Sigmoid colon (tissue), 7 donors: ENCODE measurements around the gene KIF2A. TPM values are rescaled to one million over a fixed set of nuclear protein-coding genes. Genes with fewer than 3 reads are reported as not detected.
"Not testable (repeated sequence)": the region's sequence is repeated elsewhere in the genome, so short reads cannot be mapped to it uniquely, and the experiment has no call there.

Experiments used
- DNase-seq: peaks from one replicate; pipeline ENCODE4 v3.0.0-alpha.2; 2019
- H3K27ac ChIP-seq, 4 donors: fragments of 200-600 bp; sonication (generic); one replicate each; pipeline ENCODE4 v1.5.1; 2016 to 2019; ENCODE audit warnings: mild to moderate bottlenecking in 1 of 4
- H3K27me3 ChIP-seq, 3 donors: fragments of 200-600 bp; sonication (generic); one replicate each; pipeline ENCODE4 v1.5.1; 2019; ENCODE audit warnings: mild to moderate bottlenecking in 1 of 3
- H3K36me3 ChIP-seq, 4 donors: fragments of 200-600 bp; sonication (generic); one replicate each; pipeline ENCODE4 v1.5.1; 2016 to 2019
- H3K4me1 ChIP-seq, 4 donors: fragments of 200-600 bp; sonication (generic); one replicate each; pipeline ENCODE4 v1.5.1; 2017 to 2019
- H3K4me3 ChIP-seq, 4 donors: fragments of 200-600 bp; sonication (generic); one replicate each; pipeline ENCODE4 v1.5.1; 2017 to 2019; ENCODE audit warnings: mild to moderate bottlenecking in 2 of 4, moderate library complexity in 1 of 4
- H3K9me3 ChIP-seq, 4 donors: fragments of 200-600 bp in 3 of 4; sonication (generic) in 3 of 4; one replicate each; pipeline versions ENCODE4 v1.5.1 to v1.6.1; 2013 to 2019
- CTCF ChIP-seq, 4 experiments: fragments of 450-650 bp in 3 of 4; fragments of 200-600 bp in 1 of 4; IDR thresholded peaks; one replicate each; pipeline ENCODE4 v1.5.1; 2016 to 2019; ENCODE audit warnings: antibody characterized with exemption in 4 of 4, mild to moderate bottlenecking in 3 of 4, moderate library complexity in 2 of 4
- EP300 ChIP-seq, 4 donors: sonication (generic); formaldehyde crosslinking; IDR thresholded peaks; one replicate each; pipeline ENCODE4 v1.6.1; 2017; ENCODE audit warnings: antibody characterized with exemption in 4 of 4
- POLR2A ChIP-seq, 2 donors: fragments of 450-650 bp; IDR thresholded peaks; one replicate each; pipeline ENCODE4 v1.6.1; 2016; ENCODE audit warnings: antibody characterized with exemption in 2 of 2, mild to moderate bottlenecking in 2 of 2, moderate library complexity in 2 of 2
- POLR2AphosphoS5 ChIP-seq, 4 donors: sonication (generic); formaldehyde crosslinking; IDR thresholded peaks; one replicate each; pipeline ENCODE4 v1.6.1; 2017; ENCODE audit warnings: antibody characterized with exemption in 4 of 4
- WGBS, 2 donors: extraction: QIAGEN DNeasy Blood & Tissue Kit; methylation state at CpG; one replicate each; pipeline ENCODE4 v1.1.7; 2013; 5-methylcytosine and 5-hydroxymethylcytosine counted together
- intact Hi-C: fragments of 100-400 bp; cut with DNase I; formaldehyde crosslinking; loops from one replicate; pipeline ENCODE4 v1.15.1; 2023
- polyA plus RNA-seq, 3 donors: library from polyadenylated mRNA; stranded (reverse); fragments of 200-250 nt; gene quantifications; one replicate each; pipeline ENCODE4 v1.2.3, GENCODE V29; 2013
- total RNA-seq, 4 donors: library from RNA; depleted of rRNA; stranded (reverse); fragments of >200 nt; gene quantifications; one replicate each; pipeline ENCODE4 v1.1.0, GENCODE V29; 2016
- donor health status: healthy with polysubstance abuse.
- donor health status: Bipolar disorder and iron deficiency.
- donor health status: healthy.

KIF2A gene
- total and polyA plus RNA-seq, 7 donors = 10.2 to 41.7 (median 29.6) TPM

DNA sequence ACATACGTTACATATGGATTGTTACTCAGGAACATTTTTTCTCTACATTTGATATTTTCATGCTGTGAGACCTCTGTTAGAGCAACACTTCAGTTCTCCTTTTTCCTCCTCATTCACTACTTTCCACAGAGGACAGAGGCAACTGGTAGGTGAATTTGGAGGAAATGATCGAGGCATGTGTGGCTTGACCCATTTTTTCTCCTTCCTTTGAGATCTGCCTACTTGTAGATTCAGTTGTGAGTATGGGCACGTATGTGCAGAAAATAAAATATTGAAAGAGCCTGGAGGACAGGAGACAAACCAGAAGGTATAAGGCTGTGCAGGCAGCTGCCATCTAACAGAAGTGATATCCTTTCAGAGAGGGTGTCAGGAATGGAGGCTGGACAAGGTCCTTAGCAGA lies 19.2 kb upstream of the KIF2A start:
- H3K4me1 ChIP-seq = no peaks in the 10 kb centered on the region
- H3K9me3 ChIP-seq = no peaks in the 10 kb centered on the region
- no peaks in the 10 kb centered on the region for H3K36me3 ChIP-seq
- no peak overlapping the region for H3K27ac ChIP-seq
- WGBS, 2 donors = 87 to 94% methylated on average over 3 of the region's 3 CpGs
- H3K27me3 ChIP-seq = no peaks in the 10 kb centered on the region
- no peak for DNase-seq
- no peak overlapping the region for H3K4me3 ChIP-seq
- intact Hi-C loops = no loop called here
- TF ChIP-seq POLR2AphosphoS5 (IDR thresholded peaks at IDR 0.05) (no peak), EP300 (IDR thresholded peaks at IDR 0.05) (no peak), CTCF (IDR thresholded peaks at IDR 0.05) (no peak), POLR2A (IDR thresholded peaks at IDR 0.05) (no peak)

GRCh38 chr5:62287237-62287636 lies 18.8 kb upstream of the KIF2A start:
- Histone ChIP-seq H3K27ac (no peak overlapping the region), H3K4me1 (no peaks in the 10 kb centered on the region), H3K4me3 (no peak overlapping the region), H3K36me3 (no peaks in the 10 kb centered on the region), H3K9me3 (no peaks in the 10 kb centered on the region), H3K27me3 (no peaks in the 10 kb centered on the region)
- WGBS, 2 donors = 66 to 79% methylated on average over 3 of the region's 3 CpGs
- no peak for TF ChIP-seq POLR2AphosphoS5 (IDR thresholded peaks at IDR 0.05)
- no peak for TF ChIP-seq CTCF (IDR thresholded peaks at IDR 0.05)
- TF ChIP-seq POLR2A (IDR thresholded peaks at IDR 0.05) = no peak
- TF ChIP-seq EP300 (IDR thresholded peaks at IDR 0.05) = no peak
- DNase-seq = no peak
- intact Hi-C loops = no loop called here

- H3K4me3 ChIP-seq = no peak overlapping the region
- intact Hi-C loops = no loop called here
- no peaks in the 10 kb centered on the region for H3K36me3 ChIP-seq
- no peaks in the 10 kb centered on the region for H3K4me1 ChIP-seq
- TF ChIP-seq POLR2AphosphoS5 (IDR thresholded peaks at IDR 0.05) (no peak), POLR2A (IDR thresholded peaks at IDR 0.05) (no peak), EP300 (IDR thresholded peaks at IDR 0.05) (no peak), CTCF (IDR thresholded peaks at IDR 0.05) (no peak)
- H3K9me3 ChIP-seq = no peaks in the 10 kb centered on the region
- 32 to 67% methylated on average over 1 of the region's 1 CpG for WGBS, 2 donors
- DNase-seq = no peak
- H3K27ac ChIP-seq = no peak overlapping the region
- no peaks in the 10 kb centered on the region for H3K27me3 ChIP-seq
Measured at GRCh38 chr5:62288118-62288517, 17.9 kb upstream of the KIF2A start.

DNA sequence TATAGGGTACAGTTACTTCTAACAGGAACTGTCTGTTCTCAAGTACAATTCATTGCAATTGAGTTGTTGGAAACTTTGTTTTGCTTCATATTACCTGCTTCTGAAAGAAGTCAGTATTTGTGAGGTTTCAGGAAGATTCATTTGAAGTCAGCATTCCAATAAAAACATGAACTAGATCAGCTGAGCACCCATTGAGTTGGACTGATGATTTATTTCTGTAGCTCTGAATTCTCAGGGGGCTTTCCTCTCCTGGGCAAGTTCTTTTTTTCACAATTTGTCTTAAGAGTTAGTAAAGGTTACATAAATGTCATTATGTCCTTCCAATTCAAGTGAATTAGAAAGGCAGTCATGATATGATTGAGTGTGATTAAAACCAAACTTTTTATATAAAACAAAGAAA lies 16.2 kb upstream of the KIF2A start:
- TF ChIP-seq EP300 (IDR thresholded peaks at IDR 0.05) = no peak
- no peak for TF ChIP-seq POLR2A (IDR thresholded peaks at IDR 0.05)
- no peak for TF ChIP-seq CTCF (IDR thresholded peaks at IDR 0.05)
- TF ChIP-seq POLR2AphosphoS5 (IDR thresholded peaks at IDR 0.05) = no peak
- H3K9me3 ChIP-seq = no peaks in the 10 kb centered on the region
- H3K27ac ChIP-seq = no peak overlapping the region
- H3K36me3 ChIP-seq = no peaks in the 10 kb centered on the region
- H3K4me1 ChIP-seq = no peaks in the 10 kb centered on the region
- no peaks in the 10 kb centered on the region for H3K27me3 ChIP-seq
- intact Hi-C loops = no loop called here
- DNase-seq = no peak
- no peak overlapping the region for H3K4me3 ChIP-seq

DNA sequence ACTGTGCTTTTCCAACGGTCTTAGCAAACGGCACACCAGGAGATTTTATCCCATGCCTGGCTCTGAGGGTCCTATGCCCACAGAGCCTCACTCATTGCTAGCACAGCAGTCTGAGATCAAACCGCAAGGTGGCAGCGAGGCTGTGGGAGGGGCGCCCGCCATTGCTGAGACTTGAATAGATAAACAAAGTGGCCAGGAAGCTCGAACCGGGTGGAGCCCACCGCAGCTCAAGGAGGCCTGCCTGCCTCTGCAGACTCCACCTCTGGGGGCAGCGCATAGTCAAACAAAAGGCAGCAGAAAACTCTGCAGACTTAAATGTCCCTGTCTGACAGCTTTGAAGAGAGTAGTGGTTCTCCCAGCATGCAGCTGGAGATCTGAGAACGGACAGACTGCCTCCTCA lies 14.2 kb upstream of the KIF2A start:
- H3K4me3 ChIP-seq, H3K36me3 ChIP-seq, DNase-seq, H3K9me3 ChIP-seq, H3K4me1 ChIP-seq, intact Hi-C loops, H3K27me3 ChIP-seq, H3K27ac ChIP-seq: not testable (repeated sequence)
- 77 to 82% methylated on average over 11 of the region's 11 CpGs for whole genome bisulfite sequencing, 2 donors
